HG02588 (cell line): ENCODE measurements around the gene MISP3.
A peak's percentile ranks its signal among the peaks of the same experiment; 100 is the strongest.

Experiments used
- ATAC-seq: cut with Tn5 transposase; IDR thresholded peaks from one replicate; pipeline ENCODE4 v1.9.1; 2021; ENCODE audit warnings: mild to moderate bottlenecking, moderate library complexity; ENCODE audit not compliant: unreplicated experiment

The MISP3 gene

DNA sequence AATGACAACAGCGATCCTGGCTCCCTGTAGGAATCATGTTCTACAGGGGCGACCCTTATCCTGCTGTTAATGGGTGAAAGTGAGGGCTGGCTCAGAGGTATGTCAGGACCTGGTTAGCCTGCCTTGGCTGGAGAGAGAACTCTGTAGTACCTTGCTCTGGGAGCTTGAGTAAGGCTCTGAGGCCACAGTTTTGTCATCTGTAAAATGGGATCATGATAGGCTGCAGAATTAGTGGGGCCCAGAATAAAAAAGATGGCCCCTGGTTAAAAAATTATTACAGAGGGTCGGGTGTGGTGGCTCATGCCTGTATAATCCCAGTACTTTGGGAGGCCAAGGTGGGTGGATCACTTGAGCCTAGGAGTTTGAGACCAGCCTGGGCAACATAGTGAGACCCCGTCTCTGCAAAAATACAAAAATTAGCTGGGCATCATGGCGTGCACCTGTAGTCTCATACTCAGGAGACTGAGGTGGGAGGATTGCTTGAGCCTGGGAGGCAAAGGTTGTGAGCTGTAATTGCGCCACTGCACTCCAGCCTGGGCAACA lies 28.5 kb downstream of the MISP3 start:
- no peak for ATAC-seq

DNA sequence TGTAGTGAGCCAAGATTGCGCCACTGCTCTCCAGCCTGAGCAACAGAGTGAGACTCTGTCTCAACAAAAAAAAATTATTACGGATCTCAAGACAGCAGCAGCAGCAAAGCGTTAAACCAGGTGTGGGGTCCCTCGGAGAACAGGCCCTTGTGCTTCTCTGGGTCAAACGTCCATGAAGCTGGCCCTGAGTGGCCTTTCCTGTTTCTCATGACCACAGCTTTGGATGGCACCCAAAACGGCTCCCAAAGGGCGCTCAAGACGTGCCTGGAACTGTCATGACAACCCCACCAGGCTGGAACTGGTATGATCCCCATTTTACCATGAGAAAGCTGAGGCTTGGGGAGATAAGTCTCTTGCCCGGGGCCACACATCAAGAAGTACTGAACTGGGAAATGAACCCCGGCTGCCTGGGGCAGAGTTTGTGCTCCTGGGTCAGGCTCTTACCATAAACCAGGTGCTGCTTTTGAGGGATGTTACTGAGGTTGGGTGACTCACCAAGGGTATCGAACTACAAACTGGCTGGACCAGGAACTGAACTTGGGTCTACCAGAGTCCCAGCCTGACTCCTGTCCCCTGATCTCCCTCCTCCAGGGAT lies 29.6 kb downstream of the MISP3 start:
- ATAC-seq = no peak

DNA sequence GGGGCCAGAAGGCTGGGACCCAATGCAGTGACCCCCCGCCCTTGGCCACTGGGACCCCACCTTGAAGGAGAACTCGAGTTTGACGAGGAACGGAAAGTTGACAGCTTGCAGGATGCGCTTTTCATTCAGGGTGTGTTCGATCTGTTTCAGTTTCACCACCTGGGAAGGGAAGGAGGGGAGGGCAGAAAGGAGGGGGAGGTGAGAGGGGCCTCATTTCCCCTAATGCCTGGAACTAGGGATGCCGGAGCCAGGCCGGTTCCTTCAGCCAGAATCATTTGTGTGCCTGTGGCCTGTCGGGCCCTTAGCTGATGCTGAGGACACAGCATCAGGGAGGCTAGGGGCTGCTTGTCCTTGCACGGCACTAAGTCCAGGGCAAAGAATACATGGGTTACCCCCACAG lies 30.2 kb downstream of the MISP3 start:
- no peak for ATAC-seq

DNA sequence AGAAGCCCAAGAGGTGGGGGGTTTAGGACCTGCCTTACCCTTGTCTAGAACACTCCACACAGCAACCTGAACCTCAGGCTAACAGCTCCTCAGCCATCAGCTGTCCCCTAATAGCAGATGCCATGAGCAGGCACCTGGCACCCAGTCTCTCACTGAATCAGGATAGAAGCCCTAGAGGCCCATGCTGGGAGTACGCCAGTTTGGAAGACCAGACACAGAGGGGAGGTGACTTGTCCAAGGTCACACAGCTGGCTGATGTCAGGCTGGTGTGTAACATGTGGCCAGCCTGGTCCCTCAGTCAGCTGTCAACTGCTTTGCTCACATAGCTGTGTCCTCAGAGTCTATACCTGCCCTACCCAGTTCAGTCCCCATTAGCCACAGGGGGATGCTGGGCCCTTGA lies 30.7 kb downstream of the MISP3 start:
- no peak for ATAC-seq

DNA sequence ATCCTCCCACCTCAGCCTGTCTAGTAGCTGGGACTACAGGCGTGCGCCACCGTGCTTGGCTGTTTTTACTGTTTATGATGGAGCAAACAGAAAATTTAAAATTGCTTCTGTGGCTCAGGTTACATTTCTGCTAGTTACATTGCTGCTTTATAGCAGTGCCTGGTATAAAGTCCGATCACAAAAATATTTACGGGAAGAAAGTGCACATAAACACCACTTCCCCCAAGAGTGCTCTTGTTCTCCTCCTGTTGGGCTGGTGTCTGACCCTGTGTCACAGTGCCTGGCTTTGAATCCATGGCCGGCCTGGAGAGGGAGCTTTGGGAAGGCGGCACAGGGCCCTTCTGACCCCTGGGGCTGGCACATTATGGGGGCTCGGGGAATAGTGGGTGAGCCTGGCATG lies 33.1 kb downstream of the MISP3 start:
- ATAC-seq = no peak

DNA sequence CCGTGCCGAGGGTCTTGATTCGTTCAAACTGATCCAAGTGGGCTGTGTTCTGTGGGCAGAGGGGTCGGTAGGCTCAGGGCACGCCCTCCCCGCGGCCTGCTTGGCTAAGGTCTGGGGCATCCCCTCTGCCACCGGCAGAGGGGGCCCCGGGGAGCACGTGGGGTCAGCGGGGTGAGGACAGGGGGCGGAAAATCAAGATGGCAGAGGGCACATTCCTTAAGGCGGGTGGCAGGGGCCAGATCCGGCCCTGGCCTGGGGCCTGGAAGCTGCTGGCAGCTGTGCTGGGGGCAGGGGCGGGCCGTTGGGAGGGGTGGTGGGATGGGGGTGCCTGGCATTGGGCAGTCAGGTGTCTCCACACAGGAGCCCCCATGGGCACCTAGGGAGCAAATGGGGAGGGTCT lies 34.3 kb downstream of the MISP3 start:
- no peak for ATAC-seq

DNA sequence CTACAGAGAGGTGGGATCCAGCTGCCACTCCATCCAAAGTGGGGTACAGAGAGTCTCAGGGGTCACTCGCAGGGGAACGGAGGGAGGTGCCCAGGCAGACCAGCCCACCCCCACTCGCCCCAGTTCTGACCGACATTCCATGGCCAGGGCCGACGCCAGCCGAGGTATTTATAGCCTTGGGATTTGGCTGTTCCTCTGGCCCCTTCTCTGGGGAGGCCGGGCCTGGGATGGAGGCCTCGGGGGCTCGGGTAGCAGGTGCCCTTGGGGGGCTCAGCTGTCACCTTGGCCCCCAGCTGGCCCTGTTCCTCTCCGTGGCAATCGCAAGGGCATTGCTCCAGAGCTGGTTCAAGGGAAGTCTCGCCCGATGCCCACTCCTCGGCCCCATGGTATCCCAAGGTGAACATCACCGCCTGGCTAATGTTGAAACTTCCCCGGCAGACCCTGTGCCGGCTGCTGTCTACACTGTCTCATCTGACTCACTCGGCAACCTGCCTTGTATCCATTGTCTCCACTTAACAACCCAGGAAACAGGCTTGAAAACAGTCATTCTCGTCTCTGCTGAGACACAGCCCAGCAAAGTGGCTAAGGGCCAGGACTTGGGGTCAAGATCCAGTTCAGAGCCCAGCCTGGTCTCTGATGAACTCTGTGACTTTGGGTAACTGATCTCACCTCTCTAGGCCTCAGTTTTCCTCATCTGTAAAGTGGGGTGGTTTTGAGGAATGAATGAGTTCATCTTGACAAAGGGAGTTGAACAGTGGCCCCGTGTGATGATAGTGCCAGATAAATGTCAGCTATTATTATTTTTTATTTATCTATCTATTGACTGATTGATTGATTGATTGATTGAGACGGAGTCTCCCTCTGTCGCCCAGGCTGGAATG lies 35.2 kb downstream of the MISP3 start:
- ATAC-seq = no peak

DNA sequence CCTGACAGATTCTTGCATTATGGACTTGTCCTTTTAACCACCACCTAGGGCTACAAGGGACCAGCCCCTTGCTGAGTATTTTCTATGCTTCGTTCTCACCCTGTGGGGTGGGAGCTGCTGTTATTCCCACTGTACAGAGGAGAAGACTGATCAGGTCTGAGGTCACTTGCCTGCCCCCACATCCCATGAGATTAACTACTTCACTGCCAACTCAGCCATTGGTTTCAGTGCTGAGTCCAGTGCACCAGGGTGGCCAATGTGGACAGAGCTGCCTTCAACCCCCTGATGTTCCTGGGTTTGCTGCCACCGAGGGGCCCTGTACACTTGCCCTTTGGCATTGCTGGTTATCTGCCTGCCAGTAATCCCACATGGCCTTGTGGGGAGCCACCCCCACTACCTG lies 38.1 kb downstream of the MISP3 start:
- ATAC-seq = no peak

DNA sequence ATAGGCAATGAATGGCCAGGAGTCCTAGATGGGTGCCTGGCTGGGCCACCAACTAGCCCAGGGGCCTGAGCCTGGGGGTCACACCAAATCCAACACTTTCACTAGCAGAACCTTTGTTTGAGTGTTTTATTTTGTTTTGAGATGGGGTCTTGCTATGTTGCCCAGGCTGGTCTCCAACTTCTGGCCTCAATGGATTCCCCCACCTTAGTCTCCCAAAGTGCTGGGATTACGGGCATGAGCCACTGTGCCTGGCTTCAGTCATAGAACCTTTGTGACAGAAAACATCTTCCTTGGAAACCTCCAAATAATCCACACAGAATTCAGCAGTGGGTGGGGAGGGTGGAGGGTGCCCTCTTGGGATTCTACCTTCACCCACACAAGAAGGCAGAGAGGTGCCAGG lies 38.9 kb downstream of the MISP3 start:
- ATAC-seq = no peak

DNA sequence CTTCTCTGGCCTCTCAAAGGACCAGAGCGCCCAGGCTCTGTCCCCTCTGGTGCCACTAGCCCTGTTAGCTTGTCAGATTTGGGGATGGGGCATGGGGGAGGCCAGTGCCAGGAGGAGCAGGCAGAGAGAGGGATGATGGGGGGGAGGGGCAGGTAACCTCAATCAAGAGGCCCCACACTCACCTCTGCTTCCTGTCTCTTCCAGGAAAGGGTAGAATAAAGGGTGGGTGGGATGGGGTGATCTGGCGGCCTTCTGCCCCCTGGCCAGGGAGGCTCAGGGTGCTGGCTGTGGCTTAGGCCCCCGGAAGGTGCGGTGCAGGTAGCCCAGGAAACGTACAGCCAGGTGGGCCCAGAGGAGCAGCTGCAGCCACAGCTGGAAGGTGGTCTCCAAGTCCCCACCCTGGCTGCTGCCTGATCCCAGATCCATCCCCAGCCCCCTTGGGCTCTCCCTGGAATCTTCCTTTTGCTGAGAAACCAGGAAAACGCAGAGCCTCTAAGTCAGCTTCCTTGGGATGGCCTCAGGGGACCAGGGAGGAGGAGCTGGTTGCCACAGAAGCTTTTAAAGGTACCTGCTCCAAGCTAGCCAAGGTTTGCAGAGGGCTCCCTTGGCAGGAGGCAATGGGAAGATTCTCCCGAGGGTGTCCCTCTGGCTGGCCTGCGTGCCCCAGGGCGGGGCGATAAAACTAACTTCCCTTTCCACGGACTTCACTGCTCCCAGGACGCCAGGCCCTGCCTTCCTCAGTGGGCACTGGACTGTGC lies 39.6 kb downstream of the MISP3 start:
- no peak for ATAC-seq

DNA sequence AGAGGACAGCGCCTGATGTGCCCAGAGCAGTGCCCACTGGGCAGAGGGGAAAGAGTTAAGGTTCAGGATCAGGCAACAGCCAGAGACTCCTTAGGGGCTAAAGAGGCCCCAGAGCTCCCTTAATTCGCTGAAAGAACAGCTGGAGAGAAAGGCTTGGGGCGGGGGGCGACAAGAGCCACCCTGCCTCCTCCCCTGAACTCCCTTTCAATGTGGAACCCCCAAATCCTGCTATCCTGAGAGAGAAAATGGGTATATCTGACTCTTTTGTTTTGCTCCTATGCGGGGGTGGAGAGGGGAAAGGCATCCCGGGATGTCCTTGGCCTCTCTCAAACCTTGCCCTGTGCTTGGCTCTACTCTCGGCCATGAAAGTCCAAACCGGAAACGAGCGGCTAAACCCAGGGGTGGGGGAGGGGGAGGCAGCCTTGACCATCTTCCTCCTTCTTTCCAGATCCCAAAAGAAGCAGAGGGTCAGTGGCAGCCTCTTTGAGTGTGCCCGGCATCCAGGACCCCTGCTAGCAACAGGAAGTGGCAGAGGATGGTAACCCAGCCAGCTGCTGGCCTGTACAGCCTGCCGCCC lies 40.3 kb downstream of the MISP3 start:
- ATAC-seq = no peak

DNA sequence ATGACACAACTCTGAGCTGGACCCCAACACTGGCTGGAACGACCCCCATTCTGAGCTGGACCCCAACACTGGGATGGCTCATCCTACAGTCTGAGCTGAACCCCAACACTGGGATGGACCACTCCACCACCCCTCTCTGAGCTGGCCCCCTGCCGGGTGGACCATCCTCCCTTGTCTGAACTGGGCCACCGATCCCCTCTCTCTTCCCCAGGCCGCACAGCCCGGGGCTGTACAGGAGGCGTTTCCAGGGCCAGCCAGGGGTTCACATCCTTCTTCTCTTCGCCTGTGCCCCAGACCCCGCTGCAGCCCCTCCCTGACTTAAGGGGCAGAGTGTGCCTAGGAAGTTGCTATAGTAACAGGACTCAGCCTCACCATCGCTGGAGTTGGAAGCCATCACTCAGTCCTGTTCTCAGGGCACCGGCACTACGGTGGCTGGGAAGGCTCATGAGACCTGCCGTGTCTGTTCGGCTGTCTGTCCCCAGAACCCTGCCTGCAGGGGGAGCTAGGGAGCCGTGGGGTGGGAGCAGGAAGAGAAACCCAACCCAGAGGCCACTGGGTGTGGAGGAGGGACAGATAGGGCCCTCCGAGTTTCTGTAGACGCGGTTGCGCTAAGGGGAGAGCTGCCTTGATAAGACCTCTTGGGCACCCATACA lies 41.3 kb downstream of the MISP3 start:
- ATAC-seq = no peak

DNA sequence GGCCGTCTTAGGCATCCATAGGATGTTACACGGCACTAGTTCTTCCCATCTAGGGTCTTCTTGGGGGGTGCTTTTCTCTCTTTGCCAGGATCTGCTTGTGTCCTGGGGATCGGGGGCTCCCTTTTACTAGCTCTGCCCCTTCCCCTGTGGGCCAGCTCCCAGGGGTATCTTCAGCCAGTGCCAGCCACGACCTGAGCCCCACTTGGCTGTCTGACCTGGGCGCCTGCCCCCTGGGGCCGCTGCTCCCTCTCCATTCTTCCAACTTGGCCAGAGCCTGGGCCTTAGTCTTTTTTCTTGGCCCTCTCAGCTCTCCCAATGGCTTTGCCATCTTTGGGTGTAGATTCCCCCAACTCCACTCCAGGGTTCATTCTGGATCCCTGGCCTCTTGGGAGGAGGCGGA lies 41.9 kb downstream of the MISP3 start:
- no peak for ATAC-seq

DNA sequence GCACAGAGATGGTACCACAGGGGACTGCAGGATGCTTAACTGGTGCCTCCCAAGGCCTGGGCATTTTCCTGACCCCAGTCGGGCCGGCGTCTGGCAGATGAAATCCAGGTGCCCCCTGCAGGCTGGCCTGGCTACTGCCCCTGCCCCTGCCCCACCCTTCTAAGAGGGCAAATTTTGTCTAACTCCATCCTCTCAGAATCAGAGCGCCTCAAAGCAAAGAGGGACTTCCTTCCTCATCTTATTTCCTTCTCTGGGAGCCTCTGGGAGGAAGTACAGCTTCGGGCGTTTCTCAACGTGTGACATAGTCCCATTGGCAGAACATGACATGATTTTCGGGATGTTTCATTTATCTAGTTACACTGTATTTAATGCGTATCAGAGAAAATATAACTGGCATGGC lies 42.3 kb downstream of the MISP3 start:
- no peak for ATAC-seq

DNA sequence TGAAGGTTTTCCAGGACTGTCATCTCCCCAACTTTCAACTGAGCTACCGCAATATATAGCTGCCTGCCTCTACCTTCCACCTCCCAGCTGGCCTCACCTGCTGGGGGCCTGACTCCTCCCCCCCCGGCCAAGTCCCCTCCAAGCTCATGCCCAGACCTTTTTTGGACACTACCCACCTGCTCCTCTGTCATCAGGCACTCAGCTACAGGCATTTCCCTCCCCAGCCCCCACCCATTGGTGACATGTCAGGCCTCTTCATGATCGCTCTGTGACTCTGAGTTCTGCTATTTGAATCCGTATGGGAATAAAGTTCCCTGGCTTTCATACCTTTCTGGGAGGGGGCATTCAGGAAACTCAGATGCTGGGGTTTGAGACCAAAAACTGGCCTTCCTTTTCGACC lies 43.2 kb downstream of the MISP3 start:
- ATAC-seq = no peak

DNA sequence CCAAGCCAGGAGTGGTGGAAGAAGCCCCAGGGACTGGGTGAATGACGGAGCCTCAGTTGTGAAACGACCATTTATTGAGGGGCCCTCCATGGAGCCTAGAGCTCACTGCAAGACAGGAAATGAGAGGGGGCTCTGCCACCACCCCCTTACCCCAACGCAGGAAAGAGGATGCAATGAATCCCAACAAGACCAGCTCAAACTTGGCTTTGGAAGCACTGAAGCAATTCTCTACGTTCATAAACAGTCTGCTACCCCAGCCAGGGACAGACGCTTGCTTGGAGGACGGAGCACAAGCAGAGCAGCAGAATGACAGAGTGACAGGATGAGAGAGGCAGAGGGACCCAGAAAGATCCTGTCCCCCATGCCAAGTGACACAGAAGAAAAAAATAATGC lies 43.9 kb downstream of the MISP3 start:
- ATAC-seq = no peak

DNA sequence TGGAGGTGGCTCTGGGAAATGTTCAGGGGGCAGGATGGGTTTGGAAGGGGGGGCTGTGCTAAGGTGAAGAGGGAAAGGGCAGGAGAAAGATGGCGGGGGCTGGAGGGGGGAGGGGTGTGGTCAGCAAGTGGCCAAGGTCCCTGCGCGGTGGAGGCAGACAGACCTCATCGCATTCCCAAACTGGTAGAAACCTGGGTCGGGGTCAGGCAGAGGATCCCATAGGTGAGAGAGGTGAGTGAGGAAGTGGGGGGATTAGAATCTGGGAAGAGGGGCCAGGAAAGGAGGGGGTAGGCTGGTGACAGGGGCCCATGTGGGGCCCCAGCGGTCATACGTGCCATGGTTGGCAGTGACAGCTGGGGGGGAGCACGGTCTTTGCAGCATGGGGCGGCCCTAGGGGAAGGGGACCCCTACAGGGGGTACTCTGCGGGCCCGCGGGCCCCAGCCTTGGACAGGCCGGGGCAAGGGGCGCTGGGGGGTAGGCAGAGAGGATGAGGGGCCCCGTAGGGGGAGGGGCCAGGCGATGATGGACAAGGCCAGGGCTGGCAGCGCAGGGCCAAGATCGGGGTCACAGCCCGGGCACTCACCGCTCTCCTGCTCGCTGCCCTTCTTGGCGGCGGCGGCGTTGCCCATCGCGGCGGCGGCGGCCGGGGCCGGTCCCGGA lies 44.5 kb downstream of the MISP3 start:
- no peak for ATAC-seq

DNA sequence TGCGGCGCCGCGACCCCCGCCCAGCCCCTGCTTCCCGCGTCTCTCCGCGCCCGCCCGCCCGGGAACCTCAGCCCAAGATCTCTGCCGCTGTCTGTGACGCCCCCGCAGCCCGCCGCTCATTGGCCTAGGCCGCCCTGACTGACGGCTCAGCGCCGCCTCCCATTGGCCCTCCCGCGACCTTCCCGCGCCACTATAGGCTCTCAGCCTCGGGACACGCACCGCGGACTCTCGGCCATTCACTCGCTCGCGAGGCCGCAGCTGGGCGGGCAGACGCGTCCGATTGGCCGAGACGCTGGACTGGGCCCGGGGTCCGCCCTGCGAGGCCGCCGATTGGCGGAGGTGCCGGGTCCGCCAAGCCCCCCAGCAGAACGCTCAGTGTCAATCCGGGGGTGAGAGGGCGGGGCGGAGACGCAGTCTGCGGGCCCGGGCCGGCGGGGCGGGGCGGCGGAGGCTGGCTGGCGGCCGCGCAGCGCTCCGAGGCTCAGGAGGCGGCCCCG lies 45.1 kb downstream of the MISP3 start, which contains the start of gene PRKACA:
Gene PRKACA (minus strand): TSS at position 95 of the 497 bp plus-strand sequence. CDS start 215 bp downstream, outside the sequence.
- peak; percentile 85 for ATAC-seq

DNA sequence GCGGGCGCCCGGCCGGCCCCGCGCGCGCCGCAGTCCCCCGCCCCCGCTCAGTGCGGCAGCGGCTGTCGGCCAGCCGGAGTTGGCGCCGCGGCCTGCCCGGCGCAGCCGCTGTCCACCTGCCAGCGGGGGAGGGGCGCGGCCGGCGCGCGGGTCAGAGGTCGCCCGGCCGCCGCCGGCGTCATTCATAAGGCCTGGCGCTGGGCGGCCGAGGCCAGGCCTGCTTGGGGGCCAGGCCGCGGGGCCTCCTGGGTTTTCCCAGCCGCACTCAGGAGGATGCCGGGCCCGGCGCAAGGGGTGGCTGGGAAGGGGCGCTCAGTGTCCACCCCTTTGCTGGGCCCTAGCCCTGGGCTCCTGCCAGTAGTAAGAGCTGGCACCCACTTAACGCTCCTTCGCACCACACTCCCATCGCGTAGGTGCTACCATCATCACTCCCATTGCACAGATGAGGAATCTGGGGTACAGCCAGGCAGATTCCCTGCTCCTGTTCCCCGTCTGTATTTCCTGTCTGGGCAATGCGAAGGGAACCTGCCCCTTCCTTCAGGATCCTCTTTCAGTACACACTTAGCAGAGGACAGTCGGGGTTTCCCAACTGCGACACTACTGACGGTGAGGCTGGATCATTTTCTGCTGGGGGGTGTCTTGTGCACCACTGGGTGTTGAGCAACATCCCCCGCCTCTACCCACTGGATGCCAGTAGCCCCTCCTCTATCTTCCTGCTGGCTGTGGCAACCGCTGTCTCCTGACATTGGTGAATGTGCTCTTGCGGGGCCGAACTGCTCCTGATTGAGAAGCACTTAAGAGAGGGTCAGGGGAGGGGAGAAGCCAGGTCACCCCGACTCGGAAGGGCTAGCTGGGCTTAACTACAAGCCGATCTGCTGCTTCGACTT lies 45.8 kb downstream of the MISP3 start:
- peak; percentile 30 for ATAC-seq
